GM21529 (cell line): ENCODE data around the gene SPINK13.
"Not testable (repeated sequence)": the region's sequence is repeated elsewhere in the genome, so short reads cannot be mapped to it uniquely, and the experiment has no call there.

Experiments
- ATAC-seq: cut with Tn5 transposase; IDR thresholded peaks from one replicate; pipeline ENCODE4 v1.9.1; 2021; ENCODE audit not compliant: unreplicated experiment

The SPINK13 gene

GRCh38 chr5:148268566-148268965 lies at the start of gene SPINK13:
Gene SPINK13, plus strand, starts transcription at chr5:148268794. Its CDS starts 1,279 bp downstream, at chr5:148270073.
- ATAC-seq: no peak

GRCh38 chr5:148221508-148221907 lies 47.1 kb upstream of the SPINK13 start:
- ATAC-seq: no peak

GRCh38 chr5:148224117-148224742 lies 44.4 kb upstream of the SPINK13 start:
- no peak for ATAC-seq

GRCh38 chr5:148228392-148228984 lies 40.1 kb upstream of the SPINK13 start:
- no peak for ATAC-seq

GRCh38 chr5:148229840-148230239 lies 38.8 kb upstream of the SPINK13 start:
- no peak for ATAC-seq

- no peak for ATAC-seq
These were observed 38.4 kb upstream of the SPINK13 start for GRCh38 chr5:148230240-148230639.

GRCh38 chr5:148237785-148238417 lies 30.7 kb upstream of the SPINK13 start:
- ATAC-seq: no peak

GRCh38 chr5:148238418-148238794 lies 30.2 kb upstream of the SPINK13 start, which contains the start of gene MARCOL:
Gene MARCOL, plus strand, starts transcription at chr5:148238525. Its CDS starts 73 bp downstream, at chr5:148238598.
- no peak for ATAC-seq

GRCh38 chr5:148248894-148249293 lies 19.7 kb upstream of the SPINK13 start:
- no peak for ATAC-seq

- no peak for ATAC-seq
These were observed 13.1 kb upstream of the SPINK13 start for GRCh38 chr5:148255456-148255855.

- no peak for ATAC-seq
These were observed 9.3 kb upstream of the SPINK13 start for GRCh38 chr5:148259288-148259687.

GRCh38 chr5:148261221-148261620 lies 7.4 kb upstream of the SPINK13 start:
- ATAC-seq: no peak

GRCh38 chr5:148267962-148268361 lies 632 bp upstream of the SPINK13 start:
- no peak for ATAC-seq

GRCh38 chr5:148275129-148275528 lies 6.5 kb downstream of the SPINK13 start:
- not testable (repeated sequence) for ATAC-seq

- not testable (repeated sequence) for ATAC-seq
These were observed 12.3 kb downstream of the SPINK13 start for GRCh38 chr5:148280893-148281292.

GRCh38 chr5:148281336-148281735 lies 12.7 kb downstream of the SPINK13 start:
- not testable (repeated sequence) for ATAC-seq

GRCh38 chr5:148290271-148291195 lies 21.9 kb downstream of the SPINK13 start:
- ATAC-seq: no peak

GRCh38 chr5:148297731-148298130 lies 29.1 kb downstream of the SPINK13 start:
- ATAC-seq: no peak

- no peak for ATAC-seq
These were observed 37.9 kb downstream of the SPINK13 start for GRCh38 chr5:148306446-148306845.

- no peak for ATAC-seq
These were observed 40.4 kb downstream of the SPINK13 start for GRCh38 chr5:148309019-148309418.

GRCh38 chr5:148309746-148310145 lies 41.2 kb downstream of the SPINK13 start:
- ATAC-seq: no peak
